Activated T-helper 1 cell treated with anti-CD3 and anti-CD28 coated beads, Interleukin-2, amount 50 U/mL, for 16 hours (primary cell): ENCODE measurements around the gene ZNF787.
"Not testable (repeated sequence)": the region's sequence is repeated elsewhere in the genome, so short reads cannot be mapped to it uniquely, and the experiment has no call there.

Source experiments
- DNase-seq, 2 donors: peaks; one replicate each; pipeline ENCODE4 v3.0.0-alpha.2; 2020; ENCODE audit warnings: low read depth in 1 of 2, low spot score in 1 of 2

ZNF787 gene

DNA sequence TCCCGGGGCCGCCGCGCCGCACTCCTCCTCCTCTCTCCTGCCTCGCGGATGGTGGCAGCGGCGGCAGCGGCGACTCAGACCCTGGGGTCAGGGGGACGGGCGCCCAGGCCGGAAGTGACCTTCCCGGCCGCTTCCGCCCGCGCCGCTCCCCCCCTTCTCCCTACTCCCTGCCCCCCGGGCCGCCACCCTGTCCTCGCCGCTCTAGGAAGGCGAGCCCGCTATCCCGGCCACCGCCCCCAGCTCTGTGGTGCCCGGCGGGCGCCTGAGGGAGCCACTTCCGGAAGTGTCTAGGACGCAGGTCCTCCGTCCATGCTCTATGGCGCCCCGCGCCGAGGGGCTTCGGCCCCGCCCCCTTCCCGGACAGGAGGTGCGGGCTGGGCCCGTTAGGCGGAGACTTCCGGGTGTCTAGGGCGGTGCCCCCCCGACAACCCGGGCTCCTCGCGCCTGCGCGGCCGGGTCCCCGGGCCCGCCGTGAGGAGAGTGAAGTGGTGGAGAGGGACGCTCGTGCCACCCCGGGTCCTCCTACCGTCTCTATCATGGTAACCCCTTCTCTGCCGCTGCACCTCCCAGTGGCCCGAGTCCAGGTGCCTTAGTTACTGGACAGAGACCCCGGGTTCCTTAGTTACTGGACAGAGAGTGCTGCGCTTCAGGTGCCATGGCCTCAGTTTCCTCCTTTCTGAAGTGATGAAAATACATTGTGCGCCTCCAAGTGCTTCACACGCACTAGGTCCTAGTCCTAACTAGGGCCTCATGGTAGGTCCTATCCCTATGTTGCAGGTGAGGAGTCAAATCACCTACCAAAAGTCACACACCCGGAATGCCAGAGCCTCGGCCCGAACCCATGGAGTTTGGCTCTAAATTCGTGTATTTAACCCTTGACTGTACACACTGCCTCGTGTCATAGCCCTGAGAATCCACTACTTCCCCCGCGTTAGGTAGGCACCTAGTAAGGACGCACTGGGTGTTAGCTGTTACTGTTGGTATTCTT lies at the start of gene ZNF787:
Gene ZNF787 (minus strand): TSS at position 116 of the 988 bp plus-strand sequence. CDS start 18,078 bp downstream, outside the sequence.
- DNase-seq, result peak; percentile 93 to 97

DNA sequence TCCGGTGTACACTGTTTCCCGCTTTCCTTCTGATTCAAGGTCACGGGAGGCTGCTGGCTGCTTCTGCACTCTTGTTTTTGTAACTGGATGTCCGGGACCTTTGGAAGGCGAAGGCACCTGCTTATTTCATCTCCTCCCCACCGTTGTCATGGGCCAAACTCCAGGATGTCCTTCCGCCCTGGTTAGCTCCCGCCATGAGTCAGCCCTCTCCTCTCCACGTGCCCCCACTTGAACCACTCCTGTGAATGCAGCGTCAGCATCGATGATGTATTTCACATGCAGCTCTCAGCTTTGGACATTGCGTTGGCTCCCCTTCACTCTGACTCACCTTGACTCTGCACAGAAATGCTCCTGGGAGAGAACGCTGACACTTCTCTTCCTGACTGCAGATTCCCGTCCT lies 49.2 kb upstream of the ZNF787 start:
- DNase-seq, result no peak

DNA sequence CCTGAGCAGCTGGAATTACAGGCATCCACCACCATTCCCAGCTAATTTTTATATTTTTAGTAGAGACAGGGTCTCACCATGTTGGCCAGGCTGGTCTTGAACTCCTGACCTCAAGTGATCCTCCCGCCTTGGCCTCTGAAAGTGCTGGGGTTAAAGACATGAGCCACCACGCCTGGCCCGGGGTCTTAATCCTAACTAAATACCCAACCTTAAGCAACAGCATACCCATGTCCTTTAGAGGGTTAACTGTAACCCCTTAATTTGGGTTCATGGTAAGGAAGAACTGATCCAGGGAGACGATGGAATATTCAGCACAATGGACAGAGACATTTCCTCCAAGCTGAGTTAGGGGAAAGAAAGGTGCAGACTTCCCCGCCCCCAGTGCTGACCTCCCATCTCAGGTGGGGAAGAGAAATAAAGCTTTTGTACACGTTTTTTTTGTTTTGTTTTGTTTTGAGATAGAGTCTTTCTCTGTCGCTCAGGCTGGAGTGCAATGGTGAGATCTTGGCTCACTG lies 46.0 kb upstream of the ZNF787 start:
- DNase-seq, result no peak

DNA sequence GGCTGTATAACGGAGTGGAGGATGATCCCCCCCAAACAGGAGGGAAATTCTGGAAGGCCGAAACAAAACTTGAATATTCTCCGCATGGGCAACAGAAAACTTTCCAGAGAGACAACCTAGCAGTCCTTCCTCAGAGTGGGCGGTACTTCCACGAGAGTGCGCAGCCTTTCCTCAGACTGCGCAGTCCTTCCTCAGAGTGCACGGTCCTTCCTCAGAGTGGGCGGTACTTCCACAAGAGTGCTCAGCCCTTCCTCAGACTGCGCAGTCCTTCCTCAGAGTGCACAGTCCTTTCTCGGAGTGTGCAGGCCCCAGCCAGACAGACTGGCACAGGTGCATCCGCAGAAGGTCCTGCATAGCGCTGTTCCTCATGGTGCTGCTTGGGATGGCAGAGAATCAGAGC lies 42.0 kb upstream of the ZNF787 start:
- no peak for DNase-seq

DNA sequence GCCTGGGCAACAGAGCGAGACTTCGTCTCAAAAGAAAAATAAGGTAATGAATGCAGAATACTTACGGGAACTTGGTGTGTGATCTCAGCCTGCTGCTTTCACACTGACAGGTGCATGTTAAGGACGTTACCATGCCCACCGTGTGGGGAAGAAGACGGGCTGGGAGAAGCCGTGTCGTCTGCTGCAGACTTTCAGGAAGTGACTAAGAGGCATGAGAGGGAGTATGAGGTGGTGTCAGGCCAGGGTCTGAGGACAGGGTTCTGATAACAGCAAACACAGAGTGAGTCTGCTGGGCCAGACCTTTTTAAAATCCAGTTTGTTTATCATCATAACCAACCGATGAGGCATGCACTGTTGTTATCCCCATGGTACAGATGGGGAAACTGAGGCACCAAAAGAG lies 41.2 kb upstream of the ZNF787 start:
- no peak for DNase-seq

DNA sequence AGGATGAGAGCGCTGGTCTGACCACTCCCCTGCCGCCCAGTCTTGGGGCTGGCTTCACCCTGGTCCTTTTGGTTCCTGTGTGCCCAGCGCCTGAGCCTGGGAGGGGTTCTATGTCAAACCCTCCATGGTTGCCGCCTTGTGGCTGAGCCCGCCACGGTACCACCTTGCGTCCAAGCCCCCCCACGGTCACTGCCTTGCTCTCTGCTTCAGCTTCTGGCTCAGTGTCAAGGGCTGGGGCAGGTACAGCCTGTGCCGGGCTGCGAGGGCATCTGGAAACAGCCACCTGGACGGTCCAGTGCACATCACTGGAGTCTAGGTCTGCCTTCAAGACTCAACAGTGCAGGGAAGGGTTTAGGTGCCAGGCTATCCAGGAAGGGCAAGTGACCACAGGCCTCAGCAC lies 40.4 kb upstream of the ZNF787 start:
- no peak for DNase-seq

DNA sequence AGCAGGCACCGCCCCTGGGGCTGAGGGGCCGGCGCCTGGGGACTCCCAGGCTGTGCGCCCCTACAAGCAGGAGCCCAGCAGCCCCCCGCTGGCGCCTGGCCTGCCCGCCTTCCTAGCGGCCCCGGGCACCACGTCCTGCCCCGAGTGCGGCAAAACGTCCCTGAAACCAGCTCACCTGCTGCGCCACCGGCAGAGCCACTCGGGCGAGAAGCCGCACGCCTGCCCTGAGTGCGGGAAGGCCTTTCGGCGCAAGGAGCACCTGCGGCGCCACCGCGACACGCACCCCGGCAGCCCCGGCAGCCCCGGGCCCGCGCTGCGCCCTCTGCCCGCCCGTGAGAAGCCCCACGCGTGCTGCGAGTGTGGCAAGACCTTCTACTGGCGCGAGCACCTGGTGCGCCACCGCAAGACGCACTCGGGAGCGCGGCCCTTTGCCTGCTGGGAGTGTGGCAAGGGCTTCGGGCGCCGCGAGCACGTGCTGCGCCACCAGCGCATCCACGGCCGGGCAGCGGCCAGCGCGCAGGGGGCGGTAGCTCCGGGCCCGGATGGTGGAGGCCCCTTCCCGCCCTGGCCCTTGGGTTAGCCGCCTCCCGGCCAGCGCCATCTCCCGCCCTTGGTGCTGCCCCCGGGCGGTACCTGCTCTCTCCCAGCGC lies 38.7 kb upstream of the ZNF787 start:
- no peak for DNase-seq

DNA sequence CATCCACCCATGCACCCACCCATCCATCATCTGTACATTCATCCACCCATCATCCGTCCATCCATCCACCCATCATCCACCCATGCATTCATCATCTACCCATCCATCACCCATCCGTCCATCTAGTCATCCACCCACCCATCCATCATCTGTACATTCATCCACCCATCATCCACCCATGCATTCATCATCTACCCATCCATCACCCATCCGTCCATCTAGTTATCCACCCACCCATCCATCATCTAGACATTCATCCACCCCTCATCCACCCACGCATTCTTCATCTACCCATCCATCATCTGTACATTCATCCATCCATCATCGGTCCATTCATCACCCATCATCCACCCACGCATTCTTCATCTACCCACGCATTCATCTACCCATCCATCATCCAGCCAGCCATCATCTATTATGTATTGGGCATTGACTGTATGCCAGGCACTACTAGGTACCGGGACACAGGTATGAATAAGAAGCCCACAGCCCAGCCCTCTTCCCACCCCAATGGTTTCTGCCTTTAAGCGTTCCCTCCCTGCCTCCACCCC lies 38.0 kb upstream of the ZNF787 start:
- DNase-seq, result no peak

DNA sequence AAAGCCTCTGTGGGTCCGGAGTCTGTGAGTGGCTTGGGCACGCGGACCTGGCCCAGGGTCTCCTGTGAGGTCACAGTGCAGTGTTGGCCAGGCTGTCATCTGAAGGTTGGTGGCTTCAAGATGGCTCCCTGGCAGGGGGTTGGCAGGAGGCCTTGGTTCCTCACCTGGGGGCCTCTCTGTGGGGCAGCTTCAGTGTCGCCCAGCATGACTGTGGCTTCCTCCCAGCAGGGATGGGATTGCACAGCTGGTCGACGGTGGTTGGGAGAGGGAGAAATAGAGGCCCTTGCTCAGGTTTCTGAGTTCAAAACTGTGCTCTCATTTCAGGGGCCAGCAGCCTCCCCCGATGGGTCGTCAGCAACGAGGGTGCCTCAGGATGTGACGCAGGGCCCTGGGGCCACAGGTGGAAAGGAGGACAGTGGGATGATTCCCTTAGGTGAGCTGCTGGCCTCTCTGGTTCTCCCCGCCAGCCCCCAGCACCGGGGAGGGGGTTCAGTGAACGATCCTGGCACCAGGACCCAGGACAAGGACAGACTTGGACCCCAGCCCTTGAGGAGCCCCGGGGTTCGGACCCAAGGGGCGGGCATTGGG lies 37.2 kb upstream of the ZNF787 start:
- no peak for DNase-seq

DNA sequence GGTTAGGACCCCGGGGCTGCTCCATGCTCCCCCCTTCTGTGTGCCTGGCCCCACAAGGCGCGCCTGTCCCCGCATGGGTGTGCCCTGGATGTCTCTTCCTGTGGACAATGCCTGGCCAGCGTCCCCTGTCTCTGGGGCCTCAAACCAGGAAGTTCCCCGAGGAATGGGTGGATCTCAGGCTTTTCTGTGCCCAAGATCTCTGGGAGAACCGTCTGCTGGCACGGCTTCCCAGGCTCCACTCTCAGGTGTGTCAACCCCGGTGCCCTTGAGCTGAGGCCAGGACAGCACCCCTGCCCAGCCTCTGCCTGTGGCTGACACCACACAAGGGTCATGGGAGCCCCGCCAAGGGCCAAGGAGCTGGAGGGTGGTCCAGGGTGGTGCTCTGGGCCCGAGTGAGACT lies 35.7 kb upstream of the ZNF787 start:
- no peak for DNase-seq

DNA sequence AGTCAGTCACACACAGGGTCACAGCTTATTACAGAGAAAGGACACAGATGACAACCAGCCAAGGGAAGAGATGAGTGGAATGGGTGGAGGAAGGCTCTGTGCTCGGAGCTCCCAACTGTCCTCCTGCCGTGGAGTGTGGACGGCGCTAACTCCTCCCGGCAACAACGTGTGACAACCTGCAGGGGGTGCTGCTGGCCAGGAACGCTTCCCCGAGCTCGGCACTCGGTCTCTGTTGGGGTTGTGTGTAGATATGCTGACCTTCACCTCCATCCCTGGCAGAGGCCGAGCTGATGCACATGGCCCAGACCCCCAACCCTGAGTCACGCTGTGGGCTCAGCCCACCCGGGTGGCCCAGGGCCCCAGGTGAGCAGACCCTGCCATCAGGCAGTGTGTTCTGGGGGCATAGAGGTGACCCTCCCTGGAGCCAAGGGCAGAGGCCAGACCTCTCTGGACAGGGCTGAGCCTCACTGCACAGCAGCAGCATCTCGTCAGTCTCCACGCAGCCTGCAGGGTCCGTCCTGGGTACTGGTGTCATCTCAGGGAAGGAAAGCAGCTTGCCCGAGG lies 34.1 kb upstream of the ZNF787 start:
- no peak for DNase-seq

DNA sequence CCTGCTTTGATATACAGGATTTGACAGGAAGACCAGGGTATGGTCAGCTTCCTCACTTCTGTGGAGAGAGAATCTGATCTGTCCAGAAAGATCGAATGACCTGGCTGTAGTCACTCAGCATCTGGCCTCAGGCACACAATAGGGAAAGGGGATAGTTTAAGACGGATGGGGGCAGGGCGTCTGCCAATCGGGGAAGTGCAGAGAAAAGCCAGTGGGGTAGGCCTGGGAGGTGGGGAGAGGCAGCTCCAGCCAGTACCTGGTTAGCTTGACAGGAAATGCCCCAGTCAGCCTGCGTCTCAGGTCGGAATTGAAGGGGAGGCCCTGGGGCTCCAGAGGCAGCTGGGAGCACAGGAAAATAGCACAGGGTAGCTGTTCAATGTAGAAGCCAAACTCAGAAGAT lies 32.4 kb upstream of the ZNF787 start:
- no peak for DNase-seq

DNA sequence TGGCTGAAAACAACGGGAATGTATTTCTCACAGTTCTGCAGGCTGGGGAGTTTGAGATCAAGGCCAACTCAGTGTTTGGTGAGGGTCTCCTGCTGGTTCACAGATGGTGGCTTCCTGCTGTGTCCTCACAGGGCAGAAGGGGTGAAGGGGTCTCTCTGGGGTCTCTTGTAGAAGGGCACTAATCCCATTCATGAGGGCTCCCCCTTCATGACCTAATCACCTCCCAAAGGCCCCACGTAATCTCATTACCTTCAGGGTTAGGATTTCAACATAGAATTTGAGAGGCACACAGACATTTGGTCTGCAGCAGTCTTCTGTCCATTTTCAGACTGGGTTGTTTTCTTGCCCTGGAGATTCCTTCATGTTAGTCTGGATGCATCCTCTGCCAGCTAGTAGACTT lies 31.5 kb upstream of the ZNF787 start:
- DNase-seq, result no peak

DNA sequence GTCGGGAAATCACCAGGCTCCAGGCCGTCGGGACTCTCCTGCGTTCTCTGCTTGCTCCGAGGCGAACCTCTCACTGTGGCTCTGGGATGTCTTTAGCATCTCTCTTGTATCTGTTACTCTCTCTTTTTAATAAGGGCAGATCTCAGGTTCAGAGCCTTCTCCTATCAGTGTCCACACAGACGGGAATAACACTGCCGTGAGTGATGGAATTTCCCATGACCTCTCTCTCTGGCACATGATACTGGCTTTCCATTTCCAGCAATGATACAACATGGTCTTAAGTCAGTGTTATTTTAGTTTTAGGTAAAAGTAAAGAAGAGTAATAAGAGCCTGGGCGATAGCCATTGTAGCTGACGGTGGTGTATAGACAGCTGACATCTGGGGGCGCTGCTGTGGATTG lies 29.3 kb upstream of the ZNF787 start:
- no peak for DNase-seq

DNA sequence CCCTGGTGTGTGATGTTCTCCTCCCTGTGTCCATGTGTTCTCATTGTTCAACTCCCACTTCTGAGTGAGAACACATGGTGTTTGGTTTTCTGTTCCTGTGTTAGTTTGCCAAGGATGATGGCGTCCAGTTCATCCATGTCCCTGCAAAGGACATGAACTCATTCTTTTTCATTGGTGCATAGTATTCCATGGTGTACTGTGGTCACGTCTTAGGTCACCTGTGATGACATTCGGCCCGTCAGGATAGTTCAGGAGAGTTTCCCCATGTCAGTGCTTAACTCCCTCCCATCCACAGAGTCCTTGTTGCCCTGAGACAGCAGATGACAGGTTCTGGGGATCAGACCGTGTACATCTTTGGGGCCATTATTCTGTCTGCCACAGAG lies 28.6 kb upstream of the ZNF787 start:
- no peak for DNase-seq

DNA sequence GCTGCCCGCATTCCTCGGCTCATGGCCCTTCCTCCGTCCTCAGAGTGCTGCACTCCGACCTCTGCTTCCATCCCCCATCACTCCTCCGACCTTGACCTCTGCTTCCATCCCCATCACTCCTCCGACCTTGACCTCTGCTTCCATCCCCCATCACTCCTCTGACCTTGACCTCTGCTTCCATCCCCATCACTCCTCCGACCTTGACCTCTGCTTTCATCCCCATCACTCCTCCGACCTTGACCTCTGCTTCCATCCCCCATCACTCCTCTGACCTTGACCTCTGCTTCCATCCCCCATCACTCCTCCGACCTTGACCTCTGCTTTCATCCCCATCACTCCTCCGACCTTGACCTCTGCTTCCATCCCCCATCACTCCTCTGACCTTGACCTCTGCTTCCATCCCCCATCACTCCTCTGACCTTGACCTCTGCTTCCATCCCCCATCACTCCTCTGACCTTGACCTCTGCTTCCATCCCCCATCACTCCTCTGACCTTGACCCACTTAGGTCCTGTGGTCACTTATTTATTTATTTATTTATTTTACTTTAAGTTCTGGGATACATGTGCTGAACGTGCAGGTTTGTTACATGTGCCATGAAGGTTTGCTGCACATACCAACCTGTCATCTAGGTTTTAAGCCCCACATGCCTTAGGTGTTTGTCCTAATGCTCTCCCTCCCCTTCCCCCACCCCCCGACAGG lies 28.0 kb upstream of the ZNF787 start:
- DNase-seq, result not testable (repeated sequence)

DNA sequence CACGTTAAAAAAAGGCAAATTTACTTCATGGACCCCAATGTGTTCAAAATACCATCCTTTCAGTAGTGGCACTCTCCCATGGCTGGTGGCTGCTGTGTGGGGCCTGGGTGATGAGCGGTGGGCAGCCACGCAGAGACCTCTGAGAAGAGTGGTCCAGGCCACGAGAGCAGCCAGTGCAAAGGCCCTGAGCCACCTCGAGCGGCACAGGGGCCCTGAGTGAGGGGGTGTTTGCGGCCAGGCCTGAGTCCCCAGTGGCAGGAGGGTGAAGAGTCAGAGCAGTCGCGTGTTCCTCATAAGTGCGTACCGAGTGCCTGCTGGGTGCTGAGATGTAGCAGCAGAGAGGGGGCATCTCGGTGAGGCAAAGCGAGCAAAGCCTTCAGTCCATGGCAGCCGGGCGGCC lies 27.0 kb upstream of the ZNF787 start:
- no peak for DNase-seq

DNA sequence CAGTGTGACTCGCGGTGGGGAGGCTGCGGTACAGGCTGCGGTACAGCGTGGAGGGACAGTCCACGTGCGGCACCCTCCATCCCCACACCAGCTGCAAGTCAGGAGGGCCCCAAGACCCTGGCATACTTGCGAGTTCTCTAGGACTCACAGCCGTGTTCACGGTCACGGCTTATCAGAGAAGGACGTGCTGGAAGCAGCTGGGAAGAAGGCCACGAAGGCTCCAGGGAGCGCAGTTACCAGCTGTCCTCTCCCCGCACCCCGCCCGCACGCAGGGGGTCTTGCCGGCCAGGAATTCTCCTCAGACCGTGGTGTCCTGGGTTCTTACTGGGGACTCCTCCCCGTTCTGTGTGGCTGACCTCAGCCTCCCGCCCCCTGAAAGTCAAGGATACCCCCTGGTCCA lies 26.2 kb upstream of the ZNF787 start:
- DNase-seq, result no peak

DNA sequence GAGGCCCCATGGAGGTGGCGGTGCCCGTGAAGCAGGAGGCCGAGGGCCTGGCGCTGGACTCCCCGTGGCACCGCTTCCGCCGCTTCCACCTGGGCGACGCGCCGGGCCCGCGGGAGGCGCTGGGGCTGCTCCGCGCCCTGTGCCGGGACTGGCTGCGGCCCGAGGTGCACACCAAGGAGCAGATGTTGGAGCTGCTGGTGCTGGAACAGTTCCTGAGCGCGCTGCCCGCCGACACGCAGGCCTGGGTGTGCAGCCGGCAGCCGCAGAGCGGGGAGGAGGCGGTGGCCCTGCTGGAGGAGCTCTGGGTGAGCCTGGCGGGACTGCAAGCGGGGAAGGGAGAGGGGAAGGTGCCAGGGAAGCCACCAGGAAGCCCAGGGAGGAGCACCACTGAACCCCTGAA lies 25.8 kb upstream of the ZNF787 start:
- DNase-seq, result no peak

DNA sequence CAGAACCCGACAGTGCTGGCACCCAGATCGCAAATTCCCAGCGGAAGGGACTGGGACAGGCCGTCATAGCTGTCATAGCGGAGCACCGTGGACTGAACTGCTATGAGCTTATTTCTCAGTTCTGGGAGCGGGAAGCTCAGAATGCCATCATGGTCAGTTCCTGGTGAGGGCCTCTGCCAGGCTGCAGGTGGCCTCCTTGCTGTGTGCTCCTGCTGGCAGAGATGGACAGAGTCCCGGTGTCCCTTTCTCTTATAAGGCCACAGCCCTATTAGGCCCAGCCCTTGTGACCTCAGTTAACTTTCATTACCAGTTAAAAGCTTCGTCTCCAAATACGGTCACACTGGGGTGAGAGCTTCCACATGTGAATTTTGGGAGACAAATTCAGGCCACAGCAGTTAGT lies 24.6 kb upstream of the ZNF787 start:
- no peak for DNase-seq

DNA sequence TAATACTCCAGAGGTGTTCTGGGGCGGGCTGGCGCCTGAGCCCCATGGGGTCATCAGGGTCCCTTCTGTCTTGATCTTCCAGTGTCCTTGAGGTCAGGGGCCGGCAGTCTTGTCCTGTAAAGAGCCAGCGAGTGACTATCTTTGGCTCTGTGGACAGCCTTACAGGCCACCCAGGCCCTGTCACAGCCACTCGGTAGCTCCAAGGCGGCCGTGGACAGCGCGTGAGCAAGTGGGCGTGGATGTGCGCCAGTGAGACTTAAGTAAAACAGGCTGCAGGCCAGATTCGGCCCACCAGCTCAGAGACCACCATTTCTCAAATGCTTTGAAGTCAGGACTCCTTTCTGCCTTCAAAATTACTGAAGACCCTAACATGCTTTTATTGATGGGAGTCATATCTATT lies 23.7 kb upstream of the ZNF787 start:
- no peak for DNase-seq
